Stimulated activated CD4-positive, alpha-beta T cell treated with anti-CD3 and anti-CD28 coated beads, Interleukin-1b, Interleukin-23, amount 100 ng/mL, for 24 hours (primary cell): ENCODE data around the gene ATP6V1G1.
"Not testable (repeated sequence)": the region's sequence is repeated elsewhere in the genome, so short reads cannot be mapped to it uniquely, and the experiment has no call there.

Source experiments
- DNase-seq, 4 experiments: peaks; one replicate each; pipeline ENCODE4 v3.0.0-alpha.2; 2020; ENCODE audit warnings: low read depth in 4 of 4, low spot score in 1 of 4

The ATP6V1G1 gene

GRCh38 chr9:114578134-114578533 lies 9.4 kb upstream of the ATP6V1G1 start:
- not testable (repeated sequence) for DNase-seq

- DNase-seq: no peak
These were observed 6.9 kb upstream of the ATP6V1G1 start for GRCh38 chr9:114580609-114581193.

GRCh38 chr9:114583371-114584155 lies 4.0 kb upstream of the ATP6V1G1 start:
- DNase-seq: no peak

GRCh38 chr9:114588210-114588609 lies 641 bp downstream of the ATP6V1G1 start:
- no peak for DNase-seq

GRCh38 chr9:114588651-114589526 lies 1.3 kb downstream of the ATP6V1G1 start:
- DNase-seq: no peak

GRCh38 chr9:114590328-114590727 lies 2.8 kb downstream of the ATP6V1G1 start:
- no peak for DNase-seq

GRCh38 chr9:114591291-114591787 lies 3.8 kb downstream of the ATP6V1G1 start:
- DNase-seq: no peak

GRCh38 chr9:114591849-114592248 lies 4.3 kb downstream of the ATP6V1G1 start:
- no peak for DNase-seq

GRCh38 chr9:114592356-114592755 lies 4.8 kb downstream of the ATP6V1G1 start:
- no peak for DNase-seq

- DNase-seq: no peak
These were observed 6.6 kb downstream of the ATP6V1G1 start for GRCh38 chr9:114594136-114594535.

- DNase-seq: not testable (repeated sequence)
These were observed 13.1 kb downstream of the ATP6V1G1 start for GRCh38 chr9:114600502-114601248.

- not testable (repeated sequence) for DNase-seq
These were observed 14.2 kb downstream of the ATP6V1G1 start for GRCh38 chr9:114601787-114602186.

GRCh38 chr9:114602620-114603019 lies 15.1 kb downstream of the ATP6V1G1 start:
- DNase-seq: no peak

GRCh38 chr9:114603248-114603647 lies 15.7 kb downstream of the ATP6V1G1 start:
- no peak for DNase-seq

GRCh38 chr9:114604989-114605388 lies 17.4 kb downstream of the ATP6V1G1 start:
- DNase-seq: no peak

- DNase-seq: no peak
These were observed 18.5 kb downstream of the ATP6V1G1 start for GRCh38 chr9:114606068-114606467.

- DNase-seq: no peak
These were observed 19.1 kb downstream of the ATP6V1G1 start for GRCh38 chr9:114606597-114607207.

GRCh38 chr9:114607671-114608524 lies 20.3 kb downstream of the ATP6V1G1 start:
- no peak for DNase-seq

- DNase-seq: no peak
These were observed 20.9 kb downstream of the ATP6V1G1 start for GRCh38 chr9:114608525-114608796.
